H1 (cell line): ENCODE data around the gene MOSMO.

Experiments used
- CREB1 ChIP-seq: IDR thresholded peaks from 2 replicates; pipeline ENCODE4 v1.6.1; 2012; ENCODE audit warnings: inconsistent platforms
- EGR1 ChIP-seq: IDR thresholded peaks from 2 replicates; pipeline ENCODE4 v1.6.1; 2011; ENCODE audit warnings: low read depth, low read length, borderline replicate concordance
- EZH2 ChIP-seq: fragments of 200-600 bp; sonication (generic); IDR thresholded peaks from 2 replicates; pipeline ENCODE4 v1.7.1; 2012; ENCODE audit warnings: low read depth, mild to moderate bottlenecking, moderate library complexity, low read length, inconsistent platforms; ENCODE audit not compliant: severe bottlenecking
- RAD21 ChIP-seq, 2 experiments: IDR thresholded peaks in 1 of 2; conservative IDR thresholded peaks in 1 of 2; 2 replicates each; pipeline ENCODE4 v1.6.1; 2011; ENCODE audit warnings: low read depth in 2 of 2, low read length in 2 of 2, improper control_type of control experiment in 1 of 2, inconsistent platforms in 1 of 2, mild to moderate bottlenecking in 1 of 2, moderate library complexity in 1 of 2
- TAF1 ChIP-seq: IDR thresholded peaks from 2 replicates; pipeline ENCODE4 v1.6.1; 2011; ENCODE audit warnings: mild to moderate bottlenecking, low read depth, low read length
- TF ChIP-seq, protein P1 (sequence below), 3 experiments: IDR thresholded peaks; 1 replicate in 2 of 3; 2 replicates in 1 of 3; pipeline versions ENCODE4 v1.5.1 to v1.6.1; 2011; ENCODE audit warnings: low read length in 3 of 3, mild to moderate bottlenecking in 3 of 3, inconsistent platforms in 2 of 3, low read depth in 1 of 3, moderate library complexity in 1 of 3; ENCODE audit not compliant: insufficient read depth in 1 of 3; ENCODE audit errors: control extremely low read depth in 1 of 3

GRCh38 chr16:21963887-21964286, 44.0 kb upstream of the MOSMO start:
- TF ChIP-seq RAD21 (IDR thresholded peaks at IDR 0.05 in 1 of 2, conservative IDR thresholded peaks at IDR 0.05 in 1 of 2; ENCODE audit: low read depth in 2 of 2, low read length in 2 of 2), result no peak
- TF ChIP-seq EGR1, result no peak
- TF ChIP-seq, protein P1, sequence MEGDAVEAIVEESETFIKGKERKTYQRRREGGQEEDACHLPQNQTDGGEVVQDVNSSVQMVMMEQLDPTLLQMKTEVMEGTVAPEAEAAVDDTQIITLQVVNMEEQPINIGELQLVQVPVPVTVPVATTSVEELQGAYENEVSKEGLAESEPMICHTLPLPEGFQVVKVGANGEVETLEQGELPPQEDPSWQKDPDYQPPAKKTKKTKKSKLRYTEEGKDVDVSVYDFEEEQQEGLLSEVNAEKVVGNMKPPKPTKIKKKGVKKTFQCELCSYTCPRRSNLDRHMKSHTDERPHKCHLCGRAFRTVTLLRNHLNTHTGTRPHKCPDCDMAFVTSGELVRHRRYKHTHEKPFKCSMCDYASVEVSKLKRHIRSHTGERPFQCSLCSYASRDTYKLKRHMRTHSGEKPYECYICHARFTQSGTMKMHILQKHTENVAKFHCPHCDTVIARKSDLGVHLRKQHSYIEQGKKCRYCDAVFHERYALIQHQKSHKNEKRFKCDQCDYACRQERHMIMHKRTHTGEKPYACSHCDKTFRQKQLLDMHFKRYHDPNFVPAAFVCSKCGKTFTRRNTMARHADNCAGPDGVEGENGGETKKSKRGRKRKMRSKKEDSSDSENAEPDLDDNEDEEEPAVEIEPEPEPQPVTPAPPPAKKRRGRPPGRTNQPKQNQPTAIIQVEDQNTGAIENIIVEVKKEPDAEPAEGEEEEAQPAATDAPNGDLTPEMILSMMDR (IDR thresholded peaks at IDR 0.05; ENCODE audit: control extremely low read depth in 1 of 3, insufficient read depth in 1 of 3, low read depth in 1 of 3, low read length in 3 of 3), result no peak
- no peak for TF ChIP-seq CREB1
- no peak for TF ChIP-seq EZH2
- no peak for TF ChIP-seq TAF1
